Endodermal cell (in vitro differentiated cells): ENCODE results near the gene GNS. TPM values are rescaled to one million over a fixed set of nuclear protein-coding genes. Genes with fewer than 3 reads are reported as not detected.
A peak's percentile ranks its signal among the peaks of the same experiment; 100 is the strongest.

Experiments
- DNase-seq: peaks from one replicate; pipeline ENCODE4 v3.0.0-alpha.2; 2017
- H3K27ac ChIP-seq: 2 replicates; pipeline ENCODE4 v1.5.1; 2013; ENCODE audit warnings: mild to moderate bottlenecking, low read depth, low read length, moderate library complexity
- H3K27me3 ChIP-seq: 2 replicates; pipeline ENCODE4 v1.6.1; 2013; ENCODE audit warnings: mild to moderate bottlenecking, low read length, moderate library complexity; ENCODE audit not compliant: insufficient read depth, control insufficient read depth, poor library complexity, severe bottlenecking
- H3K36me3 ChIP-seq: 2 replicates; pipeline ENCODE4 v1.7.0; 2013; ENCODE audit warnings: mild to moderate bottlenecking, low read length, moderate library complexity; ENCODE audit not compliant: control insufficient read depth, insufficient read depth
- H3K4me1 ChIP-seq: one replicate; pipeline ENCODE4 v1.7.0; 2013; ENCODE audit warnings: low read length; ENCODE audit not compliant: control insufficient read depth, insufficient read depth
- H3K4me3 ChIP-seq: 2 replicates; pipeline ENCODE4 v1.5.1; 2013; ENCODE audit warnings: mild to moderate bottlenecking, low read length, moderate library complexity
- H3K9ac ChIP-seq: 2 replicates; pipeline ENCODE4 v1.6.1; 2013; ENCODE audit warnings: mild to moderate bottlenecking, low read length, moderate library complexity; ENCODE audit not compliant: poor library complexity, severe bottlenecking; ENCODE audit errors: extremely low read depth
- H3K9me3 ChIP-seq: 2 replicates; pipeline ENCODE4 v1.6.1; 2013; ENCODE audit warnings: mild to moderate bottlenecking, low read length, moderate library complexity; ENCODE audit not compliant: control insufficient read depth
- H3K27ac Mint-ChIP-seq: 2 replicates; pipeline ENCODE4 v1.8.0; 2020; ENCODE audit warnings: mixed read lengths
- H3K27me3 Mint-ChIP-seq: 2 replicates; pipeline ENCODE4 v1.8.0; 2021; ENCODE audit warnings: mild to moderate bottlenecking, mixed read lengths; ENCODE audit not compliant: insufficient read depth
- H3K36me3 Mint-ChIP-seq: 2 replicates; pipeline ENCODE4 v1.8.0; 2020; ENCODE audit warnings: low read depth, mixed read lengths
- H3K4me1 Mint-ChIP-seq: 2 replicates; pipeline ENCODE4 v1.8.0; 2020; ENCODE audit warnings: mixed read lengths
- H3K4me3 Mint-ChIP-seq: 2 replicates; pipeline ENCODE4 v1.8.0; 2020; ENCODE audit warnings: mild to moderate bottlenecking, moderate library complexity, mixed read lengths
- H3K9me3 Mint-ChIP-seq: 2 replicates; pipeline ENCODE4 v1.8.0; 2020; ENCODE audit warnings: mild to moderate bottlenecking, mixed read lengths
- CTCF ChIP-seq: fragments of 200-600 bp; sonication (generic); conservative IDR thresholded peaks from 2 replicates; pipeline ENCODE4 v1.5.0; 2021; ENCODE audit warnings: antibody characterized with exemption, mild to moderate bottlenecking
- WGBS, 2 experiments: methylation state at CpG; one replicate each; pipeline versions ENCODE4 v1.1.5 to v1.1.7; 2013; ENCODE audit warnings: missing lambda C conversion rate in 2 of 2, mixed read lengths in 1 of 2; ENCODE audit not compliant: insufficient coverage in 1 of 2, insufficient read length in 1 of 2; 5-methylcytosine and 5-hydroxymethylcytosine counted together
- total RNA-seq, 2 donors: library from RNA; stranded (reverse); fragmentation: NEBNext Ultra II Directional in 1 of 2; extraction: Animal tissue kit (Norgen Biotek cat#: 25700) in 1 of 2; gene quantifications; 2 replicates in 1 of 2; 3 replicates in 1 of 2; pipeline ENCODE4 v1.2.1, GENCODE V29; 2021

The GNS gene
- total RNA-seq, 2 donors from 2014 or later = 46.4 to 48.1 TPM

- Histone ChIP-seq H3K27ac (no peak overlapping the region), H3K36me3 (no peaks in the 10 kb centered on the region), H3K9ac (no peak overlapping the region), H3K9me3 (no peaks in the 10 kb centered on the region), H3K4me1 (peaks cover 55% of the 10 kb centered on the region), H3K4me3 (no peak overlapping the region), H3K27me3 (no peaks in the 10 kb centered on the region)
- no peaks in the 10 kb centered on the region for H3K9me3 Mint-ChIP-seq
- no peaks in the 10 kb centered on the region for H3K36me3 Mint-ChIP-seq
- DNase-seq = no peak
- H3K27me3 Mint-ChIP-seq = no peaks in the 10 kb centered on the region
- peaks cover 85% of the 10 kb centered on the region for H3K4me1 Mint-ChIP-seq
- peak overlapping the region; percentile 70 for H3K27ac Mint-ChIP-seq
- WGBS, 2 experiments = 83 to 86% methylated on average over 2 to 4 of the region's 4 CpGs
- H3K4me3 Mint-ChIP-seq = no peak overlapping the region
- TF ChIP-seq CTCF = no peak
Observed at GRCh38 chr12:64670019-64670418, 89.2 kb downstream of the GNS start.

GRCh38 chr12:64669270-64669842, 89.8 kb downstream of the GNS start:
- H3K27ac ChIP-seq = no peak overlapping the region
- peak; percentile 78 for DNase-seq

DNA sequence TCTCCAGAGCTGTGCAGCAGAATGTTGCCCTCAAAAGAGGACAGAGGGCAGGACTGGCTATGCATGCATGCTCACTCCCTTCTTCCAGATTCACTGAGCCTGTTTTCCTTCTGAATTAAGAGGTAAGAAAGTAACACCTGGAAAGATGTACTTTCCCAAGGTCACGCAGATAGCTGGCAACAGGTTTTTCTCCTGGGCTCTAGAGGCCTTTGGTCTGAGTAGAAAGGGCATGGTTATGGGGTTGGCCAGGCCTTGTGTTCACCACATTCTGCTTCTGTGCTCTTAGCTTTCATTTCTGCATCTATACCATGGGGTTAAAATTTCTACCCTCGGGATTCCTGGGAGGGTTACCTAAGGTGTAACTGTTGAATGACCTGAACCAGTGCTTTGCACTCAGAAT, 91.4 kb downstream of the GNS start:
- Mint-ChIP-seq H3K27me3 (no peaks in the 10 kb centered on the region), H3K4me1 (peaks cover 68% of the 10 kb centered on the region), H3K9me3 (no peaks in the 10 kb centered on the region), H3K27ac (no peak overlapping the region), H3K4me3 (no peak overlapping the region), H3K36me3 (no peaks in the 10 kb centered on the region)
- no peak for TF ChIP-seq CTCF
- no peaks in the 10 kb centered on the region for H3K36me3 ChIP-seq
- no peak for DNase-seq
- no peak overlapping the region for H3K9ac ChIP-seq
- WGBS, 2 experiments = 97% methylated on average over 2 of the region's 2 CpGs; no CpG with 5 or more reads in 1 of the 2 experiments
- H3K4me3 ChIP-seq = no peak overlapping the region
- H3K9me3 ChIP-seq = no peaks in the 10 kb centered on the region
- H3K27ac ChIP-seq = no peak overlapping the region
- H3K27me3 ChIP-seq = no peaks in the 10 kb centered on the region
- H3K4me1 ChIP-seq = peaks cover 36% of the 10 kb centered on the region

More at GRCh38 chr12:64669270-64669842, 89.8 kb downstream of the GNS start:
- peak overlapping the region; percentile 74 for H3K27ac Mint-ChIP-seq
- H3K9ac ChIP-seq = no peak overlapping the region
- WGBS, 2 experiments = 37 to 55% methylated on average over 7 to 10 of the region's 10 CpGs
- H3K36me3 Mint-ChIP-seq = no peaks in the 10 kb centered on the region
- H3K36me3 ChIP-seq = no peaks in the 10 kb centered on the region
- no peak overlapping the region for H3K4me3 ChIP-seq
- no peaks in the 10 kb centered on the region for H3K27me3 ChIP-seq
- peaks cover 84% of the 10 kb centered on the region for H3K4me1 Mint-ChIP-seq
- H3K27me3 Mint-ChIP-seq = no peaks in the 10 kb centered on the region
- no peak for TF ChIP-seq CTCF
- no peaks in the 10 kb centered on the region for H3K9me3 ChIP-seq
- no peak overlapping the region for H3K4me3 Mint-ChIP-seq
- no peaks in the 10 kb centered on the region for H3K9me3 Mint-ChIP-seq
- H3K4me1 ChIP-seq = peaks cover 52% of the 10 kb centered on the region
